Measurements from ENCODE around the gene JAKMIP1.
A peak's percentile ranks its signal among the peaks of the same experiment; 100 is the strongest.
"Not testable (repeated sequence)": the region's sequence is repeated elsewhere in the genome, so short reads cannot be mapped to it uniquely, and the experiment has no call there.

The JAKMIP1 gene

GRCh38 chr4:6002492-6002833 lies 197.9 kb downstream of the JAKMIP1 start:
- no peak for DNase-seq

GRCh38 chr4:6001680-6002491 lies 198.5 kb downstream of the JAKMIP1 start:
- DNase-seq: no peak

- DNase-seq: no peak
These were observed 200.5 kb downstream of the JAKMIP1 start for GRCh38 chr4:5999830-6000365.

- no peak for DNase-seq
These were observed 201.0 kb downstream of the JAKMIP1 start for GRCh38 chr4:5999356-5999755.

GRCh38 chr4:5998333-5998936 lies 201.9 kb downstream of the JAKMIP1 start:
- DNase-seq: peak; percentile 69

GRCh38 chr4:5996641-5997040 lies 203.7 kb downstream of the JAKMIP1 start:
- DNase-seq: no peak

- DNase-seq: no peak
These were observed 204.3 kb downstream of the JAKMIP1 start for GRCh38 chr4:5995901-5996623.

- no peak for DNase-seq
These were observed 206.2 kb downstream of the JAKMIP1 start for GRCh38 chr4:5993876-5994811.

- not testable (repeated sequence) for DNase-seq
These were observed 207.0 kb downstream of the JAKMIP1 start for GRCh38 chr4:5993346-5993745.

GRCh38 chr4:5992828-5993321 lies 207.5 kb downstream of the JAKMIP1 start:
- DNase-seq: no peak

- DNase-seq: no peak
These were observed 208.1 kb downstream of the JAKMIP1 start for GRCh38 chr4:5992171-5992827.

- no peak for DNase-seq
These were observed 208.9 kb downstream of the JAKMIP1 start for GRCh38 chr4:5991405-5991804.

GRCh38 chr4:5990446-5991160 lies 209.7 kb downstream of the JAKMIP1 start:
- no peak for DNase-seq

GRCh38 chr4:5989236-5990225 lies 210.8 kb downstream of the JAKMIP1 start:
- DNase-seq: no peak

GRCh38 chr4:5988086-5988845 lies 212.1 kb downstream of the JAKMIP1 start:
- no peak for DNase-seq

GRCh38 chr4:5984843-5985242 lies 215.5 kb downstream of the JAKMIP1 start:
- no peak for DNase-seq

GRCh38 chr4:5982156-5982973 lies 218.0 kb downstream of the JAKMIP1 start:
- DNase-seq: no peak

Data from femur (tissue), 1 donor.